Superior temporal gyrus (tissue), 1 donor: ENCODE data around the gene OR5AU1.

Source experiments
- DNase-seq: peaks from one replicate; pipeline ENCODE4 v3.0.0-alpha.2; 2016; ENCODE audit errors: extremely low spot score

Gene OR5AU1

DNA sequence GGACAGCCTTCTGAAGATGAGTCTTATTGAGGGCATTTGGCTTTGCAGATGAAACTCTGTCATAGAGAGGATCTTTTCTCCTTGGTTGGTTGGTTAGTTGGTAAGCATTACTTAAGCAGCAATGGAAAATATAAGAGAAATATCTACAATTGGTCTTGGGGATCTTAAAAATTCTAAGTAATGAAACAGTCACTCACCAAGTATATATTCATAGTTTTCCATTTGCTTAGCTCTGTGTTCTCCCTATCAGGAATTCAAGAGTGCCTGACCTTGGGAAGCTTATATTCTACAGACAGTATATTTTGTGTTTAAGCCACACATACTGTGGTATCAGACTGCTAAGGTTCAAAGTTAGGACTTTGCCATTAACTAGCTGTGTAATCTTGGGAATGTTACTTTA is at the start of gene OR5AU1:
Gene OR5AU1 (minus strand): TSS at position 101 of the 400 bp plus-strand sequence. CDS start 191 bp downstream, outside the sequence.
- DNase-seq: no peak

DNA sequence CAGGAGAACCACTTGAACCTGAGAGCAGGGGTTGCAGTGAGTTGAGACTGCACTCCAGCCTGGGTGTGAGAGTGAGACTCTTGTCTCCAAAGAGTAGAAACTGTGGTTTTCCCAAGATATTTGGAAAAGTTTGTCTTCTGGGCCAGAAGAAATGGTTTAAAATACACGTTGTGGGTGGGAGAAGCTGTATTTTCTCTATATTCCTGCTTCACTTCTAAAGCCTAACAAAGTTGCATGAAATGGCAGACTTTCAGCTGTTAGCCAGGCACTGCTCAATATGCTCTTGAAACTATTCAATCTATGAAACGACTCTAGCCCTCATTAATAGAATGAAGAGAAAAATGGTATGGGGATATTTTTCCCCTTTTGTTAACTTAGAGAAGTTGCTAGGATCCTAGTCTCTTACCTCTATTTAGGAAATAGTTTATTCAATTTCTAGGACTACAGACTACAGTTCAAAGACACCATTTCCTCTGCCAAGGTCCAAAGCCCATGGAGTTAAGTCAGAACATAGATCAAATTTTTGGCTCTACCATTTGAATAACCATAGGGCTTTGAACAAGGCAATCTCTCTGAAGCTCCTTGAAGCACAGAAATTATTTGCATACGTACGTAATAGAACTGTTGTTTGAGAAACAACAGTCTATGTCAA is 49.3 kb upstream of the OR5AU1 start:
- no peak for DNase-seq

DNA sequence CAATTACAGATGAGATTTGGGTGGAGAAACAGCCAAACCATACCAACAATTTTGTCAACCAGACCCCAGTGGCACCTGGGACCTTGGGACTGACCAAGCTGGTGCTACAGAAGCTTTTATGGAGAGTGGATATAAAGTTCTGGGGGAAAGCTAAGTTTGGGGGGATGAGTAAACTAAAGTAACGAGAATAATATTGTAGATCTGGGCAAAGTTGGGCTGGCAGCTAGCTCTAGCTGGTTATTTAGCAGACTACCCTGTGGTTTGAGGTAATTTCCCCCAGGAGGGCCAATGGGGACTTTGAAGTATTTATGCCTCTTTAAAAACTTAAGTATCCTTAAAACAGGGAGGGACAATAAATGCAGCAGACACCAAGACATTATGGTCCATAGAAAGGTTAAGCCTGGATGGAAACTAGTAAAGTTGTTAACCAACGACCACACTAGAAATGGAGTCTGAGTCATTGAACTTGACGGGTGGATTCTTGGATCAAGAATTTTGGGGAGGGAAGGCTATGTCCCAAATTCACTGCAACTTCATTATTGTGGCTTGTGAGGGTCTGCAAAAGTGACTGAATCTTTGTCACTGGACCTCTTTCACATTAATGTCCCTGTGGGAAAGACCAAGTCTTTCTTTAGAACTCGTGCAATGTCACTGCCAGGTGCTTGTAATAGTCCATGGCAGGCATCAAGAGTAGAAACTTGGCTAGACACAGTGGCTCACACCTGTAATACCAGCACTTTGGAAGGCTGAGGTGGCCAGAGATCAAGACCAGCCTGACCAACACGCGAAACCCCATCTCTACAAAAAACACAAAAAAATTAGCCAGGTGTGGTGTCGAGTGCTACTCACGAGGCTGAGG is 48.5 kb upstream of the OR5AU1 start:
- no peak for DNase-seq

DNA sequence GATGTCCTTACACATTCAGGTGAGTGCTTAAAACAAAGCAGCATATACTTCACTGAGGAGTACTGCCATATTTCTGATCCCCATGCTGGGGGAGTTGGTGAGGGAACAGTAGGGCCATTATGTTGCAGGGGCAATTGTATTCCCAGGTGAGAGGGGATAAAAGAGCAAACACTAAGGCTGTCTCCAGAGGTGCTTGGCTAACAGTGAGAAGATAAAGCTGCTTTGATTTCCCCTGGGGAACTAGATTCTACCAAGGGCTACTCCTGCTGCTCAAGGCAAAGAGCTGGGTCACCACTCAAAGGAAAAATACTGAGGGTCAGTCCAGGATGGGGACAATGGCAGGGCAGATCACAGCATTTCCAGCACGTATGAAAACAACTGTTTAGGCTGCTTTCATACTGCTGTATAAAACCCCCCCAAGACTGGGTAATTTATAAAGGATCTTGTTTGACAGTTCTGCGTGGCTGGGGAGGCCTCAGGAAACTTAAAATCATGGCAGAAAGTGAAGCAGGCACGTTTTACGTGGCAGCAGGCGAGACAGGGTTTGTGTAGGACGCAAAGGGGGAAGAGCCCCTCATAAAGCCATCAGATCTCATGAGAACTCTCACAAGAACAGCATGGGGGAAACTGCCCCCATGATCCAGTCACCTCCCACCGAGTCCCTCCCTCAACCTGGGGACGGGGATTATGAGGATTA is 47.8 kb upstream of the OR5AU1 start:
- DNase-seq: no peak

DNA sequence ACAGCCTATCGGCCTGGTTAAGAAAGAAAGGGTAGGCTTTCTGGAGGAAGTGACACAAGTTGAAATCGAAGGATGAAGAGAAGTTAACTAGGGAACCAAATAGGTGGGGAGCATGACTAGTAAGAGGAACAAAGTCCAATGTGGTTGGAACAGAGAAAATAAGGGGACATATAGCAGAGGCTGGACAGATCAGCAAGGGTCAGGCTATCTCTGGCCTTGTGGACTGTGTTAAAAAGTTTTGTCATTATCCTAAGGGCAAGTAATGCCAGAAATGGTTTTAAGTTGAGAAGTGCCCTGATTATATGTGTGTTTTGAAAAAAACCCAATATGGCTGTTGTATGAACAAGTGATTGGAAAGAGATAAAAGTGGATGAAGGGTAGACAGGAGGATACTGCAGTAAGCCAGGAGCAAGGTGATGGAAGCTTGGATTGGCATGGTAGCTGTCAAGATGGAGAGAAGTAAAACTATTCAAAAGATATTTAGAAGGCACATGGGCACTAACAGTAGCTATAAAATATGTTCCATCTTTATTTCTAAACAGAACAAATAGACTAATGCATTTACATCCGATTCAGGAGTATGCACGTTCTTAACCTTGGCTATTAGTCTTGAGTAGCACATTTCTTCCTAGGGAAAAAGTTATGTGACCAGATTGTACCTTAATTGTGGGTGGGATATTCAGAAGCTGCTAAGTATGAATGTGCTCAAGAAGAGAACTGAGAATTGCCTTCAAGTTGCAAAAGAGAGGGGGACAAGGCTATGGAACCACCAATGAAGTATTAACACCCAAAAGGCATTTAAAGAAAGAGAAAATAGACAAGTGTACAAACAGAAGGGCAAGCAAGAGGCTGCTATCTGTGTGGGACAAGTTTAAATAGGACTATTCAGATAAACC is 46.8 kb upstream of the OR5AU1 start:
- DNase-seq: no peak

DNA sequence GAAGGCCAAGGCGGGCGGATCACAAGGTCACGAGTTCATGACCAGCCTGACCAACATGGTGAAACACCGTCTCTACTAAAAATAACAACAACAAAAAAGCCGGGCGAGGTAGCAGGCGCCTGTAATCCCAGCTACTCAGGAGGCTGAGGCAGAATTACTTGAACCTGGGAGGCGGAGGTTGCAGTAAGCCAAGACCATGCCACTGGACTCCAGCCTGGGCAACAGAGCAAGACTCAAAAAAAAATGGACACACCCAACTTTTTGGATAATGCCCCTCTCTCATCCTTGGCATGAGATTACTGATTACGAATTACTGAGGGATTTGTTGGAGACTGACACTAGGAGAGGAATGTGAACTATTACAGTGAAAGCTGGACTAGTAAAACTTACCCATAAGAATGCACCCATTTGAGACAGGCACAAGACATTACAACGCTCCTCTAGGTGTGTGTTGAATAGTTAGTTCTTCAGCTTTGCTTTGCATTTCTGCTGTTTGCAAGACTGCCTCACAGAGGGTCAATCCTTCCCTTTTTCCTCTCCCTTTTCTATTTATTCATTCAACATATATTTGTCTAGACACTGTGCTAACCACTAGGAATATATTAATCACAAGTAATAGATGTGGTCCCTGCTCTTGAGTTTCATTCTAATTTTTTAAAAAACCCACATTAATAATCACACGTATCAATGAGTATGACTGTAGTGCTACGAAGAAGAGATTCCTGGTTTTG is 46.0 kb upstream of the OR5AU1 start:
- DNase-seq: no peak

DNA sequence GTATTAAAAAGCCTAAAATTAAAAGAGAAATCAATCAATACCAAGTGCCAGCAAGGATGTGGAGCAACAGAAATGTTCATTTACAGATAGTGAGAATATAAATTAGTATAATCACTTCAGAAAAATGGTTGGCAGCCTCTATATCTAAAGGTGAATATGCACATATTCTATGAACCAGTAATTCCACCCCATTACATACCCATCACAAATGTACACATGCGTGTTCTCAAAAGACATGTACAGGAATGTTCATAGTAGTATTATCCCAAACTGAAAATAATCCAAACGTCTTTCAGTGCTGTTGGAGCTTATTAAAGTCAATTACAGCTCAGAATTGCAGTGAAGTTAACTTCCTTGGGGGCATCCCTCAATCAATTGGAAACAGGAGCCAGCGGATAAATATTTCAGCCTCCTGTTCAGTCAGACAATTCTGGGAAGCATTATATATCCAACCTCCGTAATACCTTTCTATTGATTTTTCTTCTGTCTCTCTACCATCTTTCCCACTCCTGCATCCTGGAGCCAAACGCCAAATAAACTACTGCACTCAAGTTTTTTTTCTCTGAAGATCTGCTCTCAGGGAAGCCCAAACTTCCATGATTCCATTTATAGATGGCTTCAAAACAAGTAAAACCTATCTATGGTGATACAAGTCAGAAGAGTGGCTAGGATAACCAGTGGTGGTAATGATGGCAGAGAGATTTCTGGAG is 45.0 kb upstream of the OR5AU1 start:
- DNase-seq: no peak

DNA sequence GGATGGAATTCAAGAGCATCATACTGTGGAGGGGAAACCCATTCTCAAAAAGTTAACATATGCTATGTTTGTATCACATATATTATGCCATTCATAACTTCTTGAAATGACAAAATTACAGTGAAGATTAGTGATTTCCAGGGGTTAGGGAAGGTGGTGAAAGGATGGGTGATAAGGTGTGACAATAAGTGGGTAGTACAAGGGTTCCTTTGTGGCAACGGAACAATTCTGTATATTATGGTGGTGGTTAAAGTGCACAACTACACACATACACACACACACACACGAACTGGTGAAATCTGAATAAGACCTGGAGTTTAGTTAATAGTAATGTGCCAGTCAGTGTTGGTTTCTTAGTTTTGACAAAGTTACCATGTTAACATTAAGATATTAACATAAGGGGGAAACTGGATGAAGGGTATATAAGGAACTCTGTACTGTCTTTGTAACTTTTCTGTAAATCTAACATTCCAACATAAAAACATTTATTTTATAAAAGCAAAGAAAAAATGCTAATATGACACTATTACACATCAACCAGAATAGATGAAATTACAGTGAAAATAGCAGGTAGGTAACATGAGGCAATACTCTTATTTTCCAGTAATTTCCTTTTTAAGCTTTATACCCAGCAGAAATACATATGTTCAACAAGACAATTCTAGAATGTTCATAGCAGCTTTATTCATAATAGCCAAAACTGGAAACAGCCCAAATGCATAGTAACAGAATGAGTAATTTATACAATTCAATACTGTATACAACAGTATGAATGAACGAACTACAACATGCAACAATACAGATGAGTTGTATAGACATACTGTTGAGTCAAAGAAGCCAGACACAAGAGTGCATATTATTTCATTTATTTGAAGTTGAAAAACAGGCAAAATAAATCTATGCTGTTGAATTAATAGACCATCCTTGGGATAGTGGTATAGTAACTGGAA is 44.0 kb upstream of the OR5AU1 start:
- no peak for DNase-seq

DNA sequence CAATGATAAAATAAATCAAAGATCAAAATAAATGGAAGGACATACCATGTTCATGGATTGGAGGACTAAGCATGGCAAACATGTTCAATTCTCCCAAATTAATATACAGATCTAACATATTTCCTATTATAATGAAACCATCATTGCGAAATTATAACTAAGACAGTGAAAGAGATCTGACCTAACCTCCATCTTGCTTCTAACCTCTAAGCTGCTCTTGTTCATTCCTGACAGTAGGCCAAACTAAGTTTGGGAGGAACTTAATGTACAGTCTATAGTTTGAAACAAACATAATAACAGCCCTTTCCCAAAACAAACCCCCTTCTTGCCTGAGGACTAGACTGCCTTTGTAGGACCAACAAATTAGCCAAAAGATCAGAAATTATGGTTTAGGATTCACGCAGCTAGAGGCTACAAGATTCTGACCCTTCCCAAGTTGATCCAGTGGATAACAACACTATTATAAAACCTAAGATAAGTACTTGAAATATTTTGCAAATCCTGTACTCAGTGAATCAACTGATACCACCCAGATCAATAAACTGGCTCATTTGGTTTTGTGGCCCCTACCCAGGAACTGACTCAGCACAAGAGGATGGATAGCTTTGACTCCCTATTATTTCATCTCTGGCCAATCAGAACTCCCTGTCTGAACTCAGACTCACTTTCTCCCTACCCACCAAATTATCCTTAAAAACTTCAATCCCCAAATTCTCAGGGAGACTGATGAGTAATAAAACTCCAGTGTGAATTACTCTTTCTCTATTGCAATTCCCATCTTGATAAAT is 41.7 kb upstream of the OR5AU1 start:
- DNase-seq: no peak

DNA sequence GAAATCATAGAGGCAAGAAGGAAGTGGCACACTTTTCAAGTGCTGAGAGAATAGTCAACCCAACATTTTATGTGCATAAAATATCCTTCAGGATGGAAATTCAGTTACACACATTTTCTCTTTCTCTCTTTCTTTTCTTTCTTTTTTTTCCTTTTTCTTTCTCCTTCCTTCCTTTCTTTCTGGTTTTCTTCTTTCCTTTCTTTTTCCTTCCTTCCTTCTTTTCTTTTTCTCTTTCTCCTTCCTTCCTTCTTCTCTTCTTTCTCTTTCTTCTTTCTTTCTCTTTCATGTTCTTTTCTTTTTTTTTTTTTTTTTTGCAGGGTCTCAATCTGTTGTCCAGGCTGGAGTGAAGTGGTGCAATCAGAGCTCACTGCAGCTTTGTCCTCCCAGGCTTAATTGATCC is 38.7 kb upstream of the OR5AU1 start:
- no peak for DNase-seq

DNA sequence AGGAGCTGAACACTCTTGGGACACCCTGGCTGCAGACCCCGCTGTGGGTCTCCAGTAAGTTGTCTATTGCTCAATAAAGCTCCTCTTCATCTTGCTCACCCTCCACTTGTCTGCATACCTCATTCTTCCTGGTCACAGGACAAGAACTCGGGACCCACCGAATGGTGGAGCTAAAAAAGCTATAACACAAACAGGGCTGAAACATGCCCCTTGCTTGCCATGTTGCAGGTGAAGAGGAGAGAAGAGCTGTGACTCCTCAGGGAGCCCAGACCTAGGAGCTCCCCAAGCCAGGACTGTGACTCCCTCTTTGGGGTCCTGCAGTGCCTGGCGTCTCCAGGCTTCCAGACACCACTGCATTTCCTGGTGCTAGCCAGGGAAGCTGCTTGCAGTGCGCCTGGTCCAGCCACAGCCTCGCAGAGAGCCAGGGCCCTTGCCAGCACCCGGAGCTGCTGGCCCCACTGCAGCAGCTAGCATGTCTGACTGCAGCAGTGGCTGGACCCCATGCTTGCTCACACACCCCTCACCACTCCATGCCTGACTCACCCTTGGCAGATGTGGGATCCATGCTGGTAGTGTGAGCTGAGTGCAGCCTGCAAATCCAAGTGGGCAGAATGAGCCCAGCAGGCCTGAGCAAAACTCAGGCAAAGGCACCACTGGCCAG is 37.1 kb upstream of the OR5AU1 start:
- no peak for DNase-seq

DNA sequence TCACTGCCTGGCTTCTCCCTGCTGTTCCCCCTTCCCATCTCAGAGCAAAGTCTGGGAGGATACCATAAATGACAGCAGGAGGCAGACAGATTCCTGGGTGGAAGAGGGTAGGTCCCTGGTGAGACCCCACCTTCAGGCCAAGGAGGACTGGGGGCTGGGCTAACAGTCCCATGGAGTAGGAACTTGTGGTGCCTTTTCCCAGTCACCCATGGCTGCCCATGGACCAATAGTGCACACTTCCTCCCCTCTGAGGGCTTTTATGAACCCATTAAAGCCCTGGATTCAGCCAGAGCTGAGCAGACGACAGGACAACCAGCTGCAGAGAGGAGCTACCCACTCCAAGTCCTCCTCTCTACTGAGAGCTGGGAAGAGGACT is 36.6 kb upstream of the OR5AU1 start:
- DNase-seq: no peak

DNA sequence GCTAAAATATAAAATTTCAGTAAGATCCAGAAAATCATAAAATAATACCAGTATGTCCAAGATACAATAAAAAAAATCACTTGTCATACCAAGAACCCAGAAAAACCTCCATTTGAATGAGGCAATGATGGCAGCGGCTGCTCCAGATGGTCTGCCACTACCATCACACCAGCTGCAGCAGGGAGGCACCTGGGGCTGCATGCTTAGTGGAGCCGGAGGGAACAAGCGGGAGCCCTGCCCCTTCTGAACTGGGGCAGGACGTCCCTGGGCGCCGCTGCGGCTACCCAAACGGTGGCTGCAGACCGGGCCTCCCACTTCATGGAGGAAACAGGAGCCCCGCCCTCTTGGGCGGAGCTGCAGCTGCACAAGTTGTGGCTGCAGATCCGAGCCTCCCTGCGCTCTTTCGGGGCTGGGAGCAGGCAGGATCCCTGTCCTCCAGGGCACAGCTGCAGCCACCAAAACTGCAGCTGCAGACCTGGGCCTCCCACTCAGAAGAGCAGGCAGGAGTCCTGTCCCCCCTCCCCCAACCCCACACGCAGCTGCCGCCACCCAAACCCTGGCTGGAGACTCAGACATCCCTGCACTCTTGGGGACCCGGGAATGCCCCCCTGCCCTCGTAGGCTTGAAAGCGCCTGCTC is 36.1 kb upstream of the OR5AU1 start:
- DNase-seq: peak; percentile 33

DNA sequence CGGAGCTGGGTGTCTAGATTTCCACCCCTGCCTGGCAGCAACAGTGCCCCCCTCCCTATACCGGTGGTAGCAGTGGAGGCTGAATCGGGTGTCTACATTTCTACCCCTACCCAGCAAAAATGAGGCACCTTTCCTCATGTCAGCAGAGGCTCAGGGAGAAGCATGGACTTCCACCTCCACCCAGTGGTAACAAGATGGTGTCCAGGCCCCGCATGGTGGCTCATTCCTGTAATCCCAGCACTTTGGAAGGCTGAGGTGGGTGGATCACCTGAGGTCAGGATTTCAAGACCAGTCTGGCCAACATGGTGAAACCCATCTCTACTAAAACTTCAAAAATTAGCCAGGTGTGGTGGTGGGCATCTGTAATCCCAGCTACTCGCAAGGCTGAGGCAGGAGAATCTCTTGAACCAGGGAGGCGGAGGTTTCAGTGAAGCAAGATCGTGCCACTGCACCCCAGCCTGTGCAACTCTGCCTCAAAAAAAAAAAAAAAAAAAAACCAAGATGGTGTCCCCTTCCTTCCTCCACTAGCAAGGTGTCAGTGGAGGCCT is 35.5 kb upstream of the OR5AU1 start:
- DNase-seq: no peak

DNA sequence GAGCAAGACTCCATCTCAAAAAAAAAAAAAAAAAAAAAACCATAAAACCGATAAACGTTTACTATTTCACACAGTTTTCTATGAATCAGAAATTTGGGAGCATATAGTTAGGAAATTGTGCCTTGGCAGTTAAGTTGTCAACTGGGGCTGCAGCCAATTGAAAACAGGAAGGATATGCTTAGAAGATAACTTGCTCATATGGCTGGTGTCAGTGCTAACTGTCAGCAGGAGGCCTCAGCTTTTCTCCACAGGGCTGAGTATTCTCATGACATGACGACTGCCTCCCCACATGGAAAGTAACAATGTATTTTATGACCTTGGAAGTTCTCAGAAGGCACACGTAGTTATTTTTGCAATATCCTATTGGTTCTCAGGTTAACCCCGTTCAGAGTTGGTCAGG is 29.6 kb upstream of the OR5AU1 start:
- DNase-seq: no peak

DNA sequence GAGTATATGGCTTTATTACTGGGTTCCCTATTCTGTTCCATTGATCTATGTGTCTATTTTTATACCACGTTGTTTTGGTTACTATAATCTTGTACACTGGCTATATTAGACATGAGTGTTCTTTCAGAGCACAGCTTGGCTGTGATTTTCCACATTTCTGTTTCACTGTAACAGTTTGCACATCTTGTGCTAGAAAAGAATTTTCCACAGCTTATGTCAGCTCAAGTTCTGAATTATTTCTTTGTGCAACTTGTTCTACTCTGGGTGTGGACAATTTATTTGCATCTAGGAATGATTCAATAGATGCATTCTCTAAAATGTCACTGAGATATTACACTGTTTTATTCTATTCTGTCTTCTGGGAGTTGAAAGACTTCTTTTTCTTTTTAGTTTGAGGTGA is 28.4 kb upstream of the OR5AU1 start:
- DNase-seq: peak; percentile 66

DNA sequence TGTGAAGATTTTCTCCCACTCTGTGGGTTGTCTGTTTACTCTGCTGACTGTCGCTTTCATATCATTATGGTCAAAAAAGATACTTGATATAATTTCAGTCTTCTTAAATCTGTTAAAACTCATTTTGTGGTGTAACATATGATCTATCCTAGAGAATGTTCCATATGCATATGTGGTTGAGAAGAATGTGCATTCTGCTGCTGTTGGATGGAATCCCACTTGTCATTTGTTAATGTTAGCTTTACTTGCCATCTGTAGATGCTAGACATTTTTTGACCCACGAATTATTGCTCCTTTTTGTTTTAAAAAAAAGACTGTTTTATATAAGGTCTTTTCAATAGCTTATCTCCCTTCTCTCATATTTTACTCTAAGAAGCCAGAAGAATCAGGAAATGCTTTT is 26.3 kb upstream of the OR5AU1 start:
- DNase-seq: no peak
